Measurements from ENCODE around the gene TM9SF3.

The TM9SF3 gene

DNA sequence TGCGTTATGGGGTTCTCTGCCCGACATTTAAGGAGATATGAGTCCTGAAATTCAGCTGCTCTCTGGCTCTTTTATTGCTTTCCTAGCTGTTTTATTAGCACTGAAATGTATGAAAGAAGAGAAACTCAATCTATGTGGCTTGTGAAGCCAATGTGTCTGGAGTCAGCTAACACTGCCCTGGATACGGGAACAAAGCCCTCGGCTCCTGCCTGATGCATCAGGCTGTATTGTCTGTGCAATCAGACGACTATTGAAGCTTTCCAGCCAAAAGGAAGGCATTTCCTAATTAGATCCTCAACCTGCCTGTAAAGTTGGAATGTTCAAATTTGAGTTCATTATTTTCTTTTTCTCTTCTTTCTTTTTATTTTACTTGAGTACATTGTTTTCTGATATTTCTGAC is 22.0 kb upstream of the TM9SF3 start:
- Mint-ChIP-seq H3K9me3 (no peaks in the 10 kb centered on the region), H3K36me3 (ENCODE audit: low read depth) (no peaks in the 10 kb centered on the region), H3K27ac (no peak overlapping the region), H3K4me1 (peaks cover 9% of the 10 kb centered on the region), H3K4me3 (no peak overlapping the region), H3K27me3 (ENCODE audit: low read depth, poor library complexity) (peaks cover 3% of the 10 kb centered on the region)
- DNase-seq = no peak
- TF ChIP-seq, protein P1, sequence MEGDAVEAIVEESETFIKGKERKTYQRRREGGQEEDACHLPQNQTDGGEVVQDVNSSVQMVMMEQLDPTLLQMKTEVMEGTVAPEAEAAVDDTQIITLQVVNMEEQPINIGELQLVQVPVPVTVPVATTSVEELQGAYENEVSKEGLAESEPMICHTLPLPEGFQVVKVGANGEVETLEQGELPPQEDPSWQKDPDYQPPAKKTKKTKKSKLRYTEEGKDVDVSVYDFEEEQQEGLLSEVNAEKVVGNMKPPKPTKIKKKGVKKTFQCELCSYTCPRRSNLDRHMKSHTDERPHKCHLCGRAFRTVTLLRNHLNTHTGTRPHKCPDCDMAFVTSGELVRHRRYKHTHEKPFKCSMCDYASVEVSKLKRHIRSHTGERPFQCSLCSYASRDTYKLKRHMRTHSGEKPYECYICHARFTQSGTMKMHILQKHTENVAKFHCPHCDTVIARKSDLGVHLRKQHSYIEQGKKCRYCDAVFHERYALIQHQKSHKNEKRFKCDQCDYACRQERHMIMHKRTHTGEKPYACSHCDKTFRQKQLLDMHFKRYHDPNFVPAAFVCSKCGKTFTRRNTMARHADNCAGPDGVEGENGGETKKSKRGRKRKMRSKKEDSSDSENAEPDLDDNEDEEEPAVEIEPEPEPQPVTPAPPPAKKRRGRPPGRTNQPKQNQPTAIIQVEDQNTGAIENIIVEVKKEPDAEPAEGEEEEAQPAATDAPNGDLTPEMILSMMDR (IDR thresholded peaks at IDR 0.05) = no peak

DNA sequence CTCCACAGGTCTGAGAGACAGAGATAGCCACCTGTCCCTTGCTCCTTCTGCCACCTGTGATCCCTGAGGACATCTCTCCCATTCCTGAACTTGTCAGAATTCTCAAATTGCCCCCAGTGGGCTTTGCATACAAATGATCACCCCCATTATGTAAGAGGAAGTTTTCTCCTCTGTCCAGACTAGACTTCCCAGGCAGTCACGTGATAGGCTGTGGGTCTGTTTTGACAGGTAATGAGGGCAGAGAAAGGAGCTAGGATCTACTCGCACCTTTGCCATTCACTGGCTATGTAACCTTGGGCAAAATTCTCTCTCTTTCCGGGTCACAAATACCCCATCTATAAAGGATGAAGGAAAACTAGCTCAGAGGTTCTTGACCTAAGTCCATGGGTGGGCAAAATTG is 21.4 kb upstream of the TM9SF3 start:
- TF ChIP-seq, protein P1 (IDR thresholded peaks at IDR 0.05) = no peak
- Mint-ChIP-seq H3K4me3 (no peak overlapping the region), H3K9me3 (no peaks in the 10 kb centered on the region), H3K27ac (no peak overlapping the region), H3K27me3 (ENCODE audit: low read depth, poor library complexity) (peaks cover 3% of the 10 kb centered on the region), H3K36me3 (ENCODE audit: low read depth) (no peaks in the 10 kb centered on the region), H3K4me1 (peaks cover 9% of the 10 kb centered on the region)
- no peak for DNase-seq

DNA sequence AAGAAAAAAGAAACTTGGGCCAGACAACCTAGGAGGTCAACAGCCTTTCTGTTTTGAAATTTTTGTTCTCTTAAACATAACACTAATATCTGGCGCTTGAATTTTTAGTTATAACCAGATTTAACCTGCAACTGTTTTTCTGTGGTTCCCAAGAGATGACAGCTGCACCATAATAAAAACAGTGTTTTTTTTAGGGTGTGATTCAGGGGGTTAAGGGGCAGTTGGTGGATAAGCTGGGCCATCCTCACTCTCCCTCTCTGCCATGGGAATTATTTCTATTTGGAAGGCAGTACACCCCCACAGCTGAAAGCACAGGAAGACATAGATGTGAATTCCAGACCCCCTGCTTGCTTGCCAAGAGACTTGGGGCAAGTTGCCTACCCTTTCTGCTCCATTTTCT is 20.1 kb upstream of the TM9SF3 start:
- no peaks in the 10 kb centered on the region for H3K9me3 Mint-ChIP-seq
- no peak overlapping the region for H3K4me3 Mint-ChIP-seq
- H3K36me3 Mint-ChIP-seq (ENCODE audit: low read depth) = no peaks in the 10 kb centered on the region
- peaks cover 9% of the 10 kb centered on the region for H3K4me1 Mint-ChIP-seq
- H3K27ac Mint-ChIP-seq = no peak overlapping the region
- TF ChIP-seq, protein P1 (IDR thresholded peaks at IDR 0.05) = no peak
- H3K27me3 Mint-ChIP-seq (ENCODE audit: low read depth, poor library complexity) = peaks cover 3% of the 10 kb centered on the region
- no peak for DNase-seq

DNA sequence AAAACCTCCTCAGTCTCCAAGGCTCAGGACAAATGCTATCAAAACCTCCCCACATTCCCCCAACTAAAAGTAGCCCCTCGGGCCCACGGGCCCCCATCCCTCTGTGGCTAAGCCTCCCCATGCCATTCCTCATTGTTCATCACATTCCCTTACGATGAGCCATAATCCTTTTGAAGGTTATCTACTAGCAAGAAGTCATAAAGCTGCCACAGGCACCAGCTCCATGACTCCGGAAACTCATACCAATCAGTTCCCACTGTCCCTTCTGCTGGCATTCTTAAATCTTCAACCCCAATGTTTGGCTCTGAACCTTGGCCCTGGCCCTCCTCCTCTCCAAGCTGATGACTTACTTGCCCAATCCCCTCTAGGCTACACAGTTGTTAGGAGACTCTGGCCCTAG is 19.4 kb upstream of the TM9SF3 start:
- H3K4me1 Mint-ChIP-seq = peaks cover 9% of the 10 kb centered on the region

DNA sequence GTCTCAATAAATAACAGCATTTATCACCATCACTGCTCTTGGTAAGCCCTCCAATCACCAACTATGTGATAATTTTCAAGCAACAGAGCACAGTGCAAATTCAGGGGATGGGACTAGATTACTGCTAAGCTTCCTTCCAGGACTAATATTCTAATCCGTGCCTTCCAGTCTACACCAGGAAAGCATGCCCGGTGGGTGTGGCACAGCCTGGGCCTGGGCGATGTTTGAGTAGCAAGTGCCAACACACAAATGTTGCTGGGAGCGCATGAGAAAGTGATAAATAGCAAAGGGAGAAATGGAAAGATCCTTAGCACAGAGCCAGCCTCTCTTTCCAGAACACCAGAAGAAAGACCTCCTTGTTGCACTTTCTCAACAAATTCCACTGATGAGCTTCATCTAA is 13.5 kb upstream of the TM9SF3 start:
- H3K9me3 Mint-ChIP-seq = no peaks in the 10 kb centered on the region
- TF ChIP-seq, protein P1 (IDR thresholded peaks at IDR 0.05) = no peak
- H3K36me3 Mint-ChIP-seq (ENCODE audit: low read depth) = no peaks in the 10 kb centered on the region

More for the DNA sequence above, 19.4 kb upstream of the TM9SF3 start:
- TF ChIP-seq, protein P1 (IDR thresholded peaks at IDR 0.05) = no peak
- peaks cover 3% of the 10 kb centered on the region for H3K27me3 Mint-ChIP-seq (ENCODE audit: low read depth, poor library complexity)
- no peaks in the 10 kb centered on the region for H3K36me3 Mint-ChIP-seq (ENCODE audit: low read depth)
- no peak overlapping the region for H3K4me3 Mint-ChIP-seq
- H3K27ac Mint-ChIP-seq = peak overlapping the region; percentile 82
- no peaks in the 10 kb centered on the region for H3K9me3 Mint-ChIP-seq
- DNase-seq = no peak

DNA sequence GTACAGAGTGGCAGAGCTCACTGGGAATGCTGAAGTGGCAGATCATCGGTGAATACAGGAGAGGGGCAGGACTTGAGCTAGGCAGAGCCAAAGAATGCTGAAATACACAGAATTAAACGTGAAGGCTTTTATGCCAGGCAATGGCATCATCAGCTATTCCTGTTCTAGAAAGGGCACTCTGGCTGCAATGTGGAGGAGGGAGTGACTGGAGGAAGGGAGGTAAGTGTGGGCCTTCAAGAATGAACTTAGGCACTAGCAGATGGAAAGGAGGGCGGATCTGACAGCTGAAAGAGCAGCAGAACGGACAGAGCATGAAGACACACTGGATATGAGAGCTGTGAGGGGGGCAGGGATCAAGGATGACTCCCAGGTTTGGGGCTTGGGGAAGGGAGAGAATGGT is 12.0 kb upstream of the TM9SF3 start:
- peaks cover 5% of the 10 kb centered on the region for H3K36me3 Mint-ChIP-seq (ENCODE audit: low read depth)
- H3K27me3 Mint-ChIP-seq (ENCODE audit: low read depth, poor library complexity) = no peaks in the 10 kb centered on the region
- no peak overlapping the region for H3K4me3 Mint-ChIP-seq
- H3K27ac Mint-ChIP-seq = no peak overlapping the region
- TF ChIP-seq, protein P1 (IDR thresholded peaks at IDR 0.05) = no peak
- no peak for DNase-seq
- no peaks in the 10 kb centered on the region for H3K9me3 Mint-ChIP-seq
- no peaks in the 10 kb centered on the region for H3K4me1 Mint-ChIP-seq

More for the DNA sequence above, 13.5 kb upstream of the TM9SF3 start:
- Mint-ChIP-seq H3K4me3 (no peak overlapping the region), H3K4me1 (no peaks in the 10 kb centered on the region), H3K27ac (no peak overlapping the region), H3K27me3 (ENCODE audit: low read depth, poor library complexity) (no peaks in the 10 kb centered on the region)
- no peak for DNase-seq
